GM12878 (cell line): ENCODE results near the gene LRP1B. TPM values are rescaled to one million over a fixed set of nuclear protein-coding genes. Genes with fewer than 3 reads are reported as not detected.

Experiments used
- ATAC-seq: fragments of 200-7000 bp; cut with Tn5 transposase; 3 replicates; pipeline ENCODE4 v1.9.1; 2020; ENCODE audit warnings: mild to moderate bottlenecking, moderate library complexity
- BruUV-seq: library from RNA; stranded (reverse); fragments of 400-500 nt; replicated peaks from 2 replicates; lab custom pipeline; 2021; lab: Mats Ljungman, UMichigan
- CTCF ChIA-PET: fragments of 300-600 bp; sonication (Branson Sonifier 250); formaldehyde crosslinking; extraction: SDS; loops from one replicate; lab custom pipeline; 2021; ENCODE audit warnings: inconsistent platforms; lab: Yijun Ruan, JAX
- POLR2A ChIA-PET: fragments of 350-600 bp; formaldehyde crosslinking; extraction: SDS; loops from one replicate; lab custom pipeline; 2021; ENCODE audit warnings: inconsistent platforms; lab: Charles Lee
- RAD21 ChIA-PET: fragments of 300-600 bp; sonication (Branson Sonifier 250); formaldehyde crosslinking; loops from one replicate; lab custom pipeline; 2023; ENCODE audit warnings: antibody characterized with exemption; ENCODE audit not compliant: unreplicated experiment; lab: Charles Lee
- SMC1A ChIA-PET: fragments of 300-600 bp; sonication (Branson Sonifier 250); formaldehyde crosslinking; loops from one replicate; lab custom pipeline; 2023; ENCODE audit not compliant: unreplicated experiment, uncharacterized antibody; lab: Charles Lee
- DNase-seq: peaks from one replicate; pipeline ENCODE4 v3.0.0-alpha.2; 2011; ENCODE audit warnings: low read depth, low spot score
- FAIRE-seq: peaks from 3 replicates; lab custom pipeline; 2011; peaks lifted over from hg19 to GRCh38; lab: Jason Lieb, UNC
- H2AFZ ChIP-seq: 2 replicates; pipeline ENCODE4 v1.6.0; 2011; ENCODE audit warnings: low read depth, low read length, control low read depth; ENCODE audit not compliant: control insufficient read depth
- H3K27ac ChIP-seq: 2 replicates; pipeline ENCODE4 v1.5.1; 2011; ENCODE audit warnings: control low read depth; ENCODE audit not compliant: control insufficient read depth, insufficient read depth
- H3K27me3 ChIP-seq, 2 experiments: replicated peaks in 1 of 2; 2 replicates each; pipeline versions ENCODE4 v1.6.0 to v1.6.1; 2011; ENCODE audit warnings: low read length in 1 of 2; ENCODE audit not compliant: control insufficient read depth in 2 of 2, insufficient read depth in 2 of 2
- H3K36me3 ChIP-seq, 2 experiments: 2 replicates each; pipeline ENCODE4 v1.5.1; 2011; ENCODE audit warnings: low read length in 1 of 2; ENCODE audit not compliant: control insufficient read depth in 2 of 2, insufficient read depth in 2 of 2
- H3K4me1 ChIP-seq: 2 replicates; pipeline ENCODE4 v1.6.1; 2011; ENCODE audit warnings: mild to moderate bottlenecking, low read length, moderate library complexity, mixed read lengths; ENCODE audit not compliant: control insufficient read depth, insufficient read depth
- H3K4me2 ChIP-seq: 2 replicates; pipeline ENCODE4 v1.6.0; 2011; ENCODE audit warnings: control low read depth; ENCODE audit not compliant: control insufficient read depth, insufficient read depth
- H3K4me3 ChIP-seq: fragments of 200-600 bp; sonication (generic); 2 replicates; pipeline ENCODE4 v1.5.1; 2016
- H3K79me2 ChIP-seq: 2 replicates; pipeline ENCODE4 v1.6.0; 2011; ENCODE audit warnings: low read length; ENCODE audit not compliant: control insufficient read depth, insufficient read depth
- H3K9ac ChIP-seq: 2 replicates; pipeline ENCODE4 v1.8.0; 2011; ENCODE audit warnings: low read length, control low read depth, mixed read lengths; ENCODE audit not compliant: control insufficient read depth, insufficient read depth
- H3K9me3 ChIP-seq: replicated peaks from 3 replicates; pipeline ENCODE4 v1.5.1; 2011; ENCODE audit warnings: mild to moderate bottlenecking, low read length; ENCODE audit not compliant: control insufficient read depth, insufficient read depth
- H4K20me1 ChIP-seq: 2 replicates; pipeline ENCODE4 v1.6.0; 2011; ENCODE audit not compliant: control insufficient read depth, insufficient read depth
- CEBPZ ChIP-seq: fragments of 150-350 bp; IDR thresholded peaks from 2 replicates; pipeline ENCODE4 v1.6.1; 2016; ENCODE audit warnings: low read depth, low read length
- IKZF2 ChIP-seq, 2 experiments: fragments of 450-650 bp; IDR thresholded peaks; 2 replicates each; pipeline ENCODE4 v1.6.1; 2017; ENCODE audit warnings: mild to moderate bottlenecking in 2 of 2, moderate library complexity in 2 of 2
- MAX ChIP-seq: IDR thresholded peaks from 2 replicates; pipeline ENCODE4 v1.6.1; 2012; ENCODE audit warnings: low read depth, low read length, improper control_type of control experiment
- NR2F1 ChIP-seq: fragments of 450-650 bp; conservative IDR thresholded peaks from 2 replicates; pipeline ENCODE4 v1.6.1; 2017; ENCODE audit warnings: mild to moderate bottlenecking
- POU2F2 ChIP-seq: IDR thresholded peaks from 3 replicates; pipeline ENCODE4 v1.6.1; 2011; ENCODE audit warnings: low read depth, mild to moderate bottlenecking, low read length, borderline replicate concordance
- RB1 ChIP-seq: fragments of 450-650 bp; formaldehyde crosslinking; IDR thresholded peaks from 2 replicates; pipeline ENCODE4 v1.6.1; 2017; ENCODE audit warnings: mild to moderate bottlenecking, borderline replicate concordance
- SMARCA5 ChIP-seq: fragments of 450-650 bp; IDR thresholded peaks from 2 replicates; pipeline ENCODE4 v1.6.1; 2017; ENCODE audit warnings: mild to moderate bottlenecking
- SREBF1 ChIP-seq: IDR thresholded peaks from 2 replicates; pipeline ENCODE4 v1.6.1; 2012; ENCODE audit warnings: mild to moderate bottlenecking, low read length
- SREBF2 ChIP-seq: IDR thresholded peaks from 2 replicates; pipeline ENCODE4 v1.6.1; 2012; ENCODE audit warnings: mild to moderate bottlenecking, low read length
- SUZ12 ChIP-seq: fragments of 200-600 bp; sonication (generic); IDR thresholded peaks from one replicate; pipeline ENCODE4 v1.6.1; 2018; ENCODE audit warnings: antibody characterized with exemption, mild to moderate bottlenecking; ENCODE audit not compliant: unreplicated experiment
- TCF7 ChIP-seq: IDR thresholded peaks from 2 replicates; pipeline ENCODE4 v1.6.1; 2014; ENCODE audit warnings: antibody characterized with exemption, borderline replicate concordance
- WGBS: methylation state at CpG from one replicate; pipeline ENCODE4 v1.1.6; 2016; ENCODE audit warnings: low lambda C conversion rate; ENCODE audit not compliant: insufficient replicate concordance, insufficient coverage; ENCODE audit errors: missing lambda C conversion rate; 5-methylcytosine and 5-hydroxymethylcytosine counted together
- in situ Hi-C: fragments of 300-500 bp; cut with MboI; formaldehyde crosslinking; loops from 9 replicates; pipeline ENCODE4 v1.14.3; 2018; ENCODE audit warnings: mixed read lengths
- intact Hi-C: fragments of 100-400 bp; cut with micrococcal nuclease; formaldehyde crosslinking; loops from one replicate; pipeline ENCODE4 v1.14.2; 2022; ENCODE audit not compliant: unreplicated experiment
- polyA plus RNA-seq, 11 experiments: library from polyadenylated mRNA; depleted of rRNA in 4 of 11; unstranded in 6 of 11; stranded (reverse) in 5 of 11; fragments of >200 nt; fragmentation: Nextera tagmentation in 4 of 11; fragmentation: Illumina TruSeq in 1 of 11; extraction: Ambion mirVana in 4 of 11; extraction: Trizol in 1 of 11; gene quantifications; 1 replicate in 1 of 11; 2 replicates in 10 of 11; pipeline versions ENCODE4 v1.2.1 to v1.2.3, GENCODE V29; 2011 to 2016; ENCODE audit warnings: inconsistent platforms in 2 of 11, missing spikeins in 2 of 11, low read depth in 1 of 11
- total RNA-seq, 4 experiments: library from RNA; depleted of rRNA in 3 of 4; stranded (reverse); fragments of >200 nt in 3 of 4; fragmentation: Illumina TruSeq in 1 of 4; extraction: Trizol in 1 of 4; gene quantifications; 2 replicates each; pipeline versions ENCODE4 v1.2.1 to v1.2.3, GENCODE V29; 2013 to 2021

The LRP1B gene
- total and polyA plus RNA-seq, 10 of the 15 experiments (the other 5 are each of a cell fraction or from before 2014, with no cell fraction given), result under 0.01 to 0.06 (median 0.03) TPM; not detected in 5

- no peak for ATAC-seq
- Histone ChIP-seq H3K9me3 (no peaks in the 10 kb centered on the region), H3K36me3 (no peaks in the 10 kb centered on the region), H3K9ac (no peak overlapping the region), H2AFZ (no peak overlapping the region), H3K79me2 (no peaks in the 10 kb centered on the region), H4K20me1 (no peaks in the 10 kb centered on the region), H3K4me3 (no peak overlapping the region), H3K27ac (no peak overlapping the region), H3K4me1 (no peaks in the 10 kb centered on the region), H3K27me3 (no peaks in the 10 kb centered on the region), H3K4me2 (no peak overlapping the region)
- in situ Hi-C loops, result no loop called here
- POLR2A ChIA-PET, result no interaction called here
- no peak for DNase-seq
- RAD21 ChIA-PET, result no interaction called here
- no TSS peak for BruUV-seq
- CTCF ChIA-PET, result interaction anchor here (0.7 kb wide), 1 partner anchor 81 kb away, joined by 3 read pairs; no protein-coding TSS in a partner anchor
- TF ChIP-seq SUZ12, result no peak
- TF ChIP-seq TCF7, result no peak
- no peak for TF ChIP-seq NR2F1
- no peak for TF ChIP-seq CEBPZ
- no peak for TF ChIP-seq SMARCA5
- TF ChIP-seq SREBF2, result no peak
- TF ChIP-seq MAX, result no peak
- TF ChIP-seq SREBF1, result no peak
- no peak for TF ChIP-seq RB1
- TF ChIP-seq POU2F2, result no peak
- no peak for TF ChIP-seq IKZF2 (IDR thresholded peaks at IDR 0.05)
- TF ChIP-seq, all 136 proteins: peak for 0
- FAIRE-seq, result no peak
- 0% methylated on average over 1 of the region's 1 CpG for WGBS
- intact Hi-C loops, result no loop called here
- SMC1A ChIA-PET, result no interaction called here
Observed at GRCh38 chr2:142153601-142154000, 22.8 kb upstream of the LRP1B start.
